Measurements from ENCODE around the gene SV2C.

DNA sequence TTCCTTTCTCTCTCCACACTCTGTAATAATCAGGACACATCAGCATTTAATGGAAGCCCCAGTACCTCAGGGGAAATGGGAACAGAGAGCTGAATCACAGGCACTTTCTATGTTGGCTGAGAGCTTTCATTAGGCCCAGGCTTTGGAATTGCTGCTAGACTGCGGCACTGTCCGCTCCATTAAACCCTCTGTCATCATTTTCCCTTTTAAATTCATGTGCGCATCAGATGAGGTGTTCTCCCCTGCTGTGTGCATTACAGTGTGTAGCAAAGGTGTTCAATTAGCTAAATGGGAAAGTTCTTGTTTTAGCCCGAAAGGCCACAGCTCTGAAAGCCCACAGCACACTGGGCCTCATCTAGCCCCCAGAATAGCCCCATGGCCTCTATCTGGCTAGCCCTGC is 133.6 kb downstream of the SV2C start:
- TF ChIP-seq, protein P1, sequence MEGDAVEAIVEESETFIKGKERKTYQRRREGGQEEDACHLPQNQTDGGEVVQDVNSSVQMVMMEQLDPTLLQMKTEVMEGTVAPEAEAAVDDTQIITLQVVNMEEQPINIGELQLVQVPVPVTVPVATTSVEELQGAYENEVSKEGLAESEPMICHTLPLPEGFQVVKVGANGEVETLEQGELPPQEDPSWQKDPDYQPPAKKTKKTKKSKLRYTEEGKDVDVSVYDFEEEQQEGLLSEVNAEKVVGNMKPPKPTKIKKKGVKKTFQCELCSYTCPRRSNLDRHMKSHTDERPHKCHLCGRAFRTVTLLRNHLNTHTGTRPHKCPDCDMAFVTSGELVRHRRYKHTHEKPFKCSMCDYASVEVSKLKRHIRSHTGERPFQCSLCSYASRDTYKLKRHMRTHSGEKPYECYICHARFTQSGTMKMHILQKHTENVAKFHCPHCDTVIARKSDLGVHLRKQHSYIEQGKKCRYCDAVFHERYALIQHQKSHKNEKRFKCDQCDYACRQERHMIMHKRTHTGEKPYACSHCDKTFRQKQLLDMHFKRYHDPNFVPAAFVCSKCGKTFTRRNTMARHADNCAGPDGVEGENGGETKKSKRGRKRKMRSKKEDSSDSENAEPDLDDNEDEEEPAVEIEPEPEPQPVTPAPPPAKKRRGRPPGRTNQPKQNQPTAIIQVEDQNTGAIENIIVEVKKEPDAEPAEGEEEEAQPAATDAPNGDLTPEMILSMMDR (IDR thresholded peaks at IDR 0.05; ENCODE audit: insufficient read depth, low read length, poor library complexity, severe bottlenecking) = no peak
- TF ChIP-seq EZH2phosphoT487 (conservative IDR thresholded peaks at IDR 0.05; ENCODE audit: low read length) = no peak

Measured in SU-DHL-6 (cell line).